ENCODE data around the gene XKRX. TPM values are rescaled to one million over a fixed set of nuclear protein-coding genes. Genes with fewer than 3 reads are reported as not detected.

Gene XKRX
- total RNA-seq, 1 donor from 2014 or later = 0.16 TPM

- DNase-seq = no peak
Observed at GRCh38 chrX:100883654-100884053, 45.1 kb downstream of the XKRX start.

GRCh38 chrX:100880368-100880767 lies 48.3 kb downstream of the XKRX start:
- no peak for DNase-seq

GRCh38 chrX:100874325-100874724 lies 54.4 kb downstream of the XKRX start, which contains the start of gene NOX1:
Gene NOX1, minus strand, starts transcription at chrX:100874359. Its CDS starts 220 bp downstream, at chrX:100874139.
- no peak for DNase-seq

- no peak for DNase-seq
Observed at GRCh38 chrX:100871594-100872560, 56.8 kb downstream of the XKRX start.

GRCh38 chrX:100870527-100870926 lies 58.2 kb downstream of the XKRX start:
- DNase-seq = no peak

- DNase-seq = no peak
Observed at GRCh38 chrX:100868273-100868672, 60.4 kb downstream of the XKRX start.

GRCh38 chrX:100864657-100865391 lies 63.9 kb downstream of the XKRX start:
- DNase-seq = peak; percentile 26

Other genes starting within 250 kb of the XKRX start
- gene SYTL4, start 196.8 kb downstream of the XKRX start, total RNA-seq = 2.3 TPM
- 14.5 TPM for gene CSTF2, start 108.5 kb downstream of the XKRX start, total RNA-seq
- not detected for gene NOX1, start 54.6 kb downstream of the XKRX start, total RNA-seq
- not detected for gene ARL13A, start 40.8 kb upstream of the XKRX start, total RNA-seq
- gene TRMT2B, start 123.2 kb upstream of the XKRX start, total RNA-seq = 8.7 TPM
- 66.4 TPM for gene TMEM35A, start 150.0 kb upstream of the XKRX start, total RNA-seq
- gene CENPI, start 169.3 kb upstream of the XKRX start, total RNA-seq = 7.0 TPM